HL-60 (cell line): Measurements from ENCODE around the gene CETN3.

Source experiments
- DNase-seq, 2 experiments: peaks; one replicate each; pipeline ENCODE4 v3.0.0-alpha.2; 2010 to 2020; ENCODE audit warnings: low read depth in 1 of 2, low spot score in 1 of 2
- H3K27ac ChIP-seq: fragments of 250-450 bp; sonication (Bioruptor Pico); replicated peaks from 2 replicates; pipeline ENCODE4 v1.5.1; 2020; ENCODE audit warnings: mild to moderate bottlenecking, moderate library complexity
- H3K27me3 ChIP-seq: fragments of 250-450 bp; sonication (Bioruptor Pico); 2 replicates; pipeline ENCODE4 v1.5.1; 2021; ENCODE audit warnings: mild to moderate bottlenecking, moderate library complexity; ENCODE audit not compliant: insufficient read depth, poor library complexity, severe bottlenecking
- H3K4me3 ChIP-seq: replicated peaks from 2 replicates; pipeline ENCODE4 v1.5.1; 2011; ENCODE audit warnings: mild to moderate bottlenecking, control low read depth, low read length; ENCODE audit not compliant: insufficient read depth
- GABPA ChIP-seq: IDR thresholded peaks from 2 replicates; pipeline ENCODE4 v1.6.1; 2012; ENCODE audit warnings: low read depth
- POLR2AphosphoS5 ChIP-seq: IDR thresholded peaks from 2 replicates; pipeline ENCODE4 v1.6.1; 2012; ENCODE audit warnings: low read depth
- SPI1 ChIP-seq: IDR thresholded peaks from 2 replicates; pipeline ENCODE4 v1.6.1; 2012; ENCODE audit warnings: low read depth, mild to moderate bottlenecking, borderline replicate concordance
- TF ChIP-seq, protein P1 (sequence below): IDR thresholded peaks from one replicate; pipeline ENCODE4 v1.5.1; 2011; ENCODE audit warnings: low read length, control low read depth, inconsistent platforms; ENCODE audit not compliant: insufficient read depth
- TF ChIP-seq, protein P2 (sequence below): IDR thresholded peaks from 2 replicates; pipeline ENCODE4 v1.6.1; 2012; ENCODE audit warnings: low read depth; ENCODE audit not compliant: insufficient replicate concordance

CETN3 gene

GRCh38 chr5:90367879-90368278, 41.7 kb downstream of the CETN3 start:
- Histone ChIP-seq H3K27ac (no peak overlapping the region), H3K27me3 (no peaks in the 10 kb centered on the region), H3K4me3 (no peak overlapping the region)
- TF ChIP-seq GABPA (no peak), SPI1 (no peak), POLR2AphosphoS5 (no peak)
- TF ChIP-seq, protein P1, sequence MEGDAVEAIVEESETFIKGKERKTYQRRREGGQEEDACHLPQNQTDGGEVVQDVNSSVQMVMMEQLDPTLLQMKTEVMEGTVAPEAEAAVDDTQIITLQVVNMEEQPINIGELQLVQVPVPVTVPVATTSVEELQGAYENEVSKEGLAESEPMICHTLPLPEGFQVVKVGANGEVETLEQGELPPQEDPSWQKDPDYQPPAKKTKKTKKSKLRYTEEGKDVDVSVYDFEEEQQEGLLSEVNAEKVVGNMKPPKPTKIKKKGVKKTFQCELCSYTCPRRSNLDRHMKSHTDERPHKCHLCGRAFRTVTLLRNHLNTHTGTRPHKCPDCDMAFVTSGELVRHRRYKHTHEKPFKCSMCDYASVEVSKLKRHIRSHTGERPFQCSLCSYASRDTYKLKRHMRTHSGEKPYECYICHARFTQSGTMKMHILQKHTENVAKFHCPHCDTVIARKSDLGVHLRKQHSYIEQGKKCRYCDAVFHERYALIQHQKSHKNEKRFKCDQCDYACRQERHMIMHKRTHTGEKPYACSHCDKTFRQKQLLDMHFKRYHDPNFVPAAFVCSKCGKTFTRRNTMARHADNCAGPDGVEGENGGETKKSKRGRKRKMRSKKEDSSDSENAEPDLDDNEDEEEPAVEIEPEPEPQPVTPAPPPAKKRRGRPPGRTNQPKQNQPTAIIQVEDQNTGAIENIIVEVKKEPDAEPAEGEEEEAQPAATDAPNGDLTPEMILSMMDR = no peak
- TF ChIP-seq, protein P2, sequence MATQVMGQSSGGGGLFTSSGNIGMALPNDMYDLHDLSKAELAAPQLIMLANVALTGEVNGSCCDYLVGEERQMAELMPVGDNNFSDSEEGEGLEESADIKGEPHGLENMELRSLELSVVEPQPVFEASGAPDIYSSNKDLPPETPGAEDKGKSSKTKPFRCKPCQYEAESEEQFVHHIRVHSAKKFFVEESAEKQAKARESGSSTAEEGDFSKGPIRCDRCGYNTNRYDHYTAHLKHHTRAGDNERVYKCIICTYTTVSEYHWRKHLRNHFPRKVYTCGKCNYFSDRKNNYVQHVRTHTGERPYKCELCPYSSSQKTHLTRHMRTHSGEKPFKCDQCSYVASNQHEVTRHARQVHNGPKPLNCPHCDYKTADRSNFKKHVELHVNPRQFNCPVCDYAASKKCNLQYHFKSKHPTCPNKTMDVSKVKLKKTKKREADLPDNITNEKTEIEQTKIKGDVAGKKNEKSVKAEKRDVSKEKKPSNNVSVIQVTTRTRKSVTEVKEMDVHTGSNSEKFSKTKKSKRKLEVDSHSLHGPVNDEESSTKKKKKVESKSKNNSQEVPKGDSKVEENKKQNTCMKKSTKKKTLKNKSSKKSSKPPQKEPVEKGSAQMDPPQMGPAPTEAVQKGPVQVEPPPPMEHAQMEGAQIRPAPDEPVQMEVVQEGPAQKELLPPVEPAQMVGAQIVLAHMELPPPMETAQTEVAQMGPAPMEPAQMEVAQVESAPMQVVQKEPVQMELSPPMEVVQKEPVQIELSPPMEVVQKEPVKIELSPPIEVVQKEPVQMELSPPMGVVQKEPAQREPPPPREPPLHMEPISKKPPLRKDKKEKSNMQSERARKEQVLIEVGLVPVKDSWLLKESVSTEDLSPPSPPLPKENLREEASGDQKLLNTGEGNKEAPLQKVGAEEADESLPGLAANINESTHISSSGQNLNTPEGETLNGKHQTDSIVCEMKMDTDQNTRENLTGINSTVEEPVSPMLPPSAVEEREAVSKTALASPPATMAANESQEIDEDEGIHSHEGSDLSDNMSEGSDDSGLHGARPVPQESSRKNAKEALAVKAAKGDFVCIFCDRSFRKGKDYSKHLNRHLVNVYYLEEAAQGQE = no peak
- no peak for DNase-seq

- TF ChIP-seq, protein P2 = no peak
- no peak for TF ChIP-seq GABPA
- TF ChIP-seq POLR2AphosphoS5 = no peak
- TF ChIP-seq SPI1 = no peak
- TF ChIP-seq, protein P1 = no peak
- Histone ChIP-seq H3K27ac (no peak overlapping the region), H3K4me3 (no peak overlapping the region), H3K27me3 (no peaks in the 10 kb centered on the region)
- no peak for DNase-seq
Measured at GRCh38 chr5:90366948-90367347, 42.6 kb downstream of the CETN3 start.

DNA sequence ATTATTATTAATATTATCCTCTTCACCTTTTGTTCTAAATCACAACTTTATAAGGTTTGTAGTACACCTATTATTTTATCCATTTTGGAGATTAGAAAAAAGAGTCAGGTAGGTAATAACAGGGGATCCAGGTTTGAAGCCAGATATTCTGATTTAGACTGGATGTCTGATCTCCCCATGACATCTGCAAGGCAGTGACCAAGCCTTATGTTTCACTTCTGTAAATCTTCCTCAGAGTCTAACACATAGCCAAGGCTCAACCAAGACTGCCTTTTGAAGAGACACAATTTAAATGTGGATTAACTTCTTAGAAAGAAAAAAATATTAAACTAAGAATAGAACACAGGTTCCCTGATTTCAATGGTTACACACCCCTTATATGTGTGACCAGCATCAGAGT, 44.2 kb downstream of the CETN3 start:
- Histone ChIP-seq H3K27ac (no peak overlapping the region), H3K4me3 (no peak overlapping the region), H3K27me3 (no peaks in the 10 kb centered on the region)
- TF ChIP-seq POLR2AphosphoS5 (no peak), SPI1 (no peak), GABPA (no peak)
- TF ChIP-seq, protein P1 = no peak
- TF ChIP-seq, protein P2 = no peak
- no peak for DNase-seq
